HCT116 (cell line): ENCODE measurements around the gene AMOTL1. TPM values are rescaled to one million over a fixed set of nuclear protein-coding genes. Genes with fewer than 3 reads are reported as not detected.

Experiments
- ATAC-seq: fragments of 200-7000 bp; cut with Tn5 transposase; 2 replicates; pipeline ENCODE4 v1.9.1; 2020; ENCODE audit warnings: mild to moderate bottlenecking, moderate library complexity
- BruUV-seq: library from RNA; stranded (reverse); fragments of 400-500 nt; replicated peaks from 2 replicates; lab custom pipeline; 2021; lab: Mats Ljungman, UMichigan
- CTCF ChIA-PET: fragments of 300-600 bp; sonication (Branson Sonifier 250); formaldehyde crosslinking; loops from one replicate; lab custom pipeline; 2021; ENCODE audit warnings: antibody characterized with exemption; lab: Charles Lee
- POLR2A ChIA-PET: fragments of 300-600, 350-600 bp; sonication (Branson Sonifier 250); formaldehyde crosslinking; loops from one replicate; lab custom pipeline; 2021; ENCODE audit warnings: antibody characterized with exemption; lab: Charles Lee
- RAD21 ChIA-PET, 2 experiments: fragments of 300-600 bp; sonication (Branson Sonifier 250); formaldehyde crosslinking; loops; one replicate each; lab custom pipeline; 2023; ENCODE audit warnings: low total read pairs in 2 of 2; ENCODE audit not compliant: uncharacterized antibody in 2 of 2, unreplicated experiment in 2 of 2, low non-redundant PET in 1 of 2; lab: Charles Lee
- DNase-seq: peaks from one replicate; pipeline ENCODE4 v3.0.0-alpha.2; 2010; ENCODE audit warnings: low read depth, low spot score
- H2AFZ ChIP-seq: fragments of 200-600 bp; shearing (Covaris generic), sonication (generic); 2 replicates; pipeline ENCODE4 v1.6.1; 2017; ENCODE audit warnings: low read depth, mixed run types, mixed read lengths, antibody characterized with exemption, low read length; ENCODE audit not compliant: poor library complexity, severe bottlenecking
- H3K27ac ChIP-seq: 2 replicates; pipeline ENCODE4 v1.5.1; 2012; ENCODE audit warnings: low read depth, low read length
- H3K27me3 ChIP-seq: fragments of 200-600 bp; sonication (generic); 2 replicates; pipeline ENCODE4 v1.6.1; 2016; ENCODE audit warnings: mixed run types, low read length, mixed read lengths; ENCODE audit not compliant: insufficient read depth
- H3K36me3 ChIP-seq, 2 experiments: fragments of 200-500 bp in 1 of 2; fragments of 200-600 bp in 1 of 2; sonication (Bioruptor generic) in 1 of 2; sonication (generic) in 1 of 2; 2 replicates each; pipeline versions ENCODE4 v1.5.1 to v1.6.1; 2014 to 2016; ENCODE audit warnings: low read length in 2 of 2, inconsistent platforms in 1 of 2, mixed read lengths in 1 of 2, mixed run types in 1 of 2; ENCODE audit not compliant: insufficient read depth in 2 of 2, control insufficient read depth in 1 of 2
- H3K4me1 ChIP-seq, 2 experiments: fragments of 200-600 bp in 1 of 2; sonication (generic) in 1 of 2; 2 replicates each; pipeline versions ENCODE4 v1.5.1 to v1.6.1; 2012 to 2017; ENCODE audit warnings: low read length in 2 of 2, inconsistent platforms in 1 of 2, mild to moderate bottlenecking in 1 of 2, mixed read lengths in 1 of 2, mixed run types in 1 of 2, moderate library complexity in 1 of 2; ENCODE audit not compliant: insufficient read depth in 2 of 2, control insufficient read depth in 1 of 2
- H3K4me2 ChIP-seq: fragments of 200-600 bp; sonication (generic); 2 replicates; pipeline ENCODE4 v1.6.1; 2017; ENCODE audit warnings: mixed run types, low read length, mixed read lengths
- H3K4me3 ChIP-seq, 2 experiments: fragments of 200-600 bp in 1 of 2; sonication (generic) in 1 of 2; replicated peaks in 1 of 2; 2 replicates each; pipeline ENCODE4 v1.5.1; 2011 to 2016; ENCODE audit warnings: low read length in 2 of 2, control low read depth in 1 of 2, low read depth in 1 of 2, mild to moderate bottlenecking in 1 of 2, mixed read lengths in 1 of 2, mixed run types in 1 of 2
- H3K79me2 ChIP-seq: fragments of 200-600 bp; sonication (generic); 2 replicates; pipeline ENCODE4 v1.6.1; 2017; ENCODE audit warnings: mild to moderate bottlenecking, mixed run types, low read length, moderate library complexity, mixed read lengths; ENCODE audit not compliant: insufficient read depth
- H3K9ac ChIP-seq: fragments of 200-600 bp; sonication (generic); 2 replicates; pipeline ENCODE4 v1.6.1; 2016; ENCODE audit warnings: low read length, mixed read lengths
- H3K9me2 ChIP-seq: fragments of 200-600 bp; sonication (generic), shearing (Covaris generic); 2 replicates; pipeline ENCODE4 v1.6.1; 2017; ENCODE audit warnings: mixed run types, mild to moderate bottlenecking, moderate library complexity; ENCODE audit not compliant: insufficient read depth
- H3K9me3 ChIP-seq, 2 experiments: fragments of 200-500 bp in 1 of 2; fragments of 200-600 bp in 1 of 2; sonication (Bioruptor generic) in 1 of 2; sonication (generic) in 1 of 2; 2 replicates each; pipeline ENCODE4 v1.6.1; 2014 to 2017; ENCODE audit warnings: low read length in 2 of 2, mixed read lengths in 2 of 2, inconsistent platforms in 1 of 2, low read depth in 1 of 2, mild to moderate bottlenecking in 1 of 2, mixed run types in 1 of 2, moderate library complexity in 1 of 2; ENCODE audit not compliant: control insufficient read depth in 1 of 2, insufficient read depth in 1 of 2
- H4K20me1 ChIP-seq: fragments of 200-600 bp; sonication (generic), shearing (Covaris generic); 2 replicates; pipeline ENCODE4 v1.6.1; 2017; ENCODE audit warnings: mixed run types, mild to moderate bottlenecking, moderate library complexity; ENCODE audit not compliant: insufficient read depth
- CBX3 ChIP-seq: IDR thresholded peaks from 2 replicates; pipeline ENCODE4 v1.6.1; 2012; ENCODE audit warnings: low read depth
- CEBPB ChIP-seq: IDR thresholded peaks from 2 replicates; pipeline ENCODE4 v1.6.1; 2012; ENCODE audit warnings: low read depth
- JUND ChIP-seq: IDR thresholded peaks from 2 replicates; pipeline ENCODE4 v1.6.1; 2012
- POLR2A ChIP-seq: IDR thresholded peaks from 2 replicates; pipeline ENCODE4 v1.7.0; 2011; ENCODE audit warnings: borderline replicate concordance; ENCODE audit not compliant: insufficient read depth, insufficient read length; ENCODE audit errors: extremely low read depth
- RAD21 ChIP-seq: IDR thresholded peaks from 2 replicates; pipeline ENCODE4 v1.6.1; 2012; ENCODE audit warnings: low read depth, mild to moderate bottlenecking
- SIN3A ChIP-seq: IDR thresholded peaks from 2 replicates; pipeline ENCODE4 v1.6.1; 2012; ENCODE audit warnings: low read depth
- ZFX ChIP-seq: fragments of 450-650 bp; IDR thresholded peaks from 2 replicates; pipeline ENCODE4 v1.6.1; 2017
- intact Hi-C: fragments of 100-400 bp; cut with micrococcal nuclease; formaldehyde crosslinking; loops from 2 replicates; pipeline ENCODE4 v1.10.0; 2022
- total RNA-seq: library from RNA; stranded (reverse); gene quantifications from one replicate; pipeline ENCODE4 v1.2.1, GENCODE V29; 2021; ENCODE audit not compliant: unreplicated experiment
- TF ChIP-seq, protein P1 (sequence below): IDR thresholded peaks from 2 replicates; pipeline ENCODE4 v1.6.1; 2012
- TF ChIP-seq, protein P2 (sequence below), 3 experiments: fragments of 200-600 bp in 1 of 3; sonication (generic) in 1 of 3; IDR thresholded peaks in 2 of 3; conservative IDR thresholded peaks in 1 of 3; 2 replicates each; pipeline ENCODE4 v1.5.1; 2012 to 2017; ENCODE audit warnings: low read depth in 2 of 3, low read length in 2 of 3, antibody characterized with exemption in 1 of 3, borderline replicate concordance in 1 of 3, control low read depth in 1 of 3, mild to moderate bottlenecking in 1 of 3, mixed read lengths in 1 of 3, mixed run types in 1 of 3, moderate library complexity in 1 of 3; ENCODE audit not compliant: insufficient read depth in 1 of 3
- TF ChIP-seq, protein P3 (sequence below): IDR thresholded peaks from 2 replicates; pipeline ENCODE4 v1.6.1; 2011; ENCODE audit warnings: mild to moderate bottlenecking, low read length, moderate library complexity; ENCODE audit not compliant: insufficient replicate concordance; ENCODE audit errors: extremely low read depth
- TF ChIP-seq, protein P4 (sequence below): IDR thresholded peaks from 2 replicates; pipeline ENCODE4 v1.6.1; 2012; ENCODE audit warnings: low read depth

Gene AMOTL1
- total RNA-seq, 1 experiment from 2014 or later: 27.6 TPM

DNA sequence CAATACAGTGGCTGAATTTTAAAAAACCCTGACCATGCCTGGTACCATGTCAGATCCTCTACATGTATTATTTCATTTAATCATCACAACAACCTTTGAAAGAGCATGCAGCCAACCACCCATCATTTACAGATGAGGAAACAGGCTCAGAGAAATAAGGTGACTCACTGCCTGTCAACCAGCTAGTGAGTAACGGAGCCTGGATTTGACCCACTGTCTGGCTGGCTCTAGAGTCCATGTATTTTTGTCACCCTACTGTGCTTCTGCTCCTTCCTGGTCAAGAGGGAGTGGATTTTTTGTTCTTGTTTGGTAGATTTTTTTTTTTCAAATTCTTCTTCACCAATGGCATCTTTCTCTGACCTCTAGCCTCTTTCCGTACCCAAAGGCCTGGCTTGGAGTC, 127.8 kb downstream of the AMOTL1 start:
- no peaks in the 10 kb centered on the region for H3K79me2 ChIP-seq
- H2AFZ ChIP-seq: no peak overlapping the region
- DNase-seq (no peak), ATAC-seq (no peak)
- no peaks in the 10 kb centered on the region for H3K36me3 ChIP-seq
- TF ChIP-seq, protein P1, sequence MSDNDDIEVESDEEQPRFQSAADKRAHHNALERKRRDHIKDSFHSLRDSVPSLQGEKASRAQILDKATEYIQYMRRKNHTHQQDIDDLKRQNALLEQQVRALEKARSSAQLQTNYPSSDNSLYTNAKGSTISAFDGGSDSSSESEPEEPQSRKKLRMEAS: no peak
- TF ChIP-seq ZFX (no peak), POLR2A (no peak), CEBPB (no peak)
- TF ChIP-seq, protein P2, sequence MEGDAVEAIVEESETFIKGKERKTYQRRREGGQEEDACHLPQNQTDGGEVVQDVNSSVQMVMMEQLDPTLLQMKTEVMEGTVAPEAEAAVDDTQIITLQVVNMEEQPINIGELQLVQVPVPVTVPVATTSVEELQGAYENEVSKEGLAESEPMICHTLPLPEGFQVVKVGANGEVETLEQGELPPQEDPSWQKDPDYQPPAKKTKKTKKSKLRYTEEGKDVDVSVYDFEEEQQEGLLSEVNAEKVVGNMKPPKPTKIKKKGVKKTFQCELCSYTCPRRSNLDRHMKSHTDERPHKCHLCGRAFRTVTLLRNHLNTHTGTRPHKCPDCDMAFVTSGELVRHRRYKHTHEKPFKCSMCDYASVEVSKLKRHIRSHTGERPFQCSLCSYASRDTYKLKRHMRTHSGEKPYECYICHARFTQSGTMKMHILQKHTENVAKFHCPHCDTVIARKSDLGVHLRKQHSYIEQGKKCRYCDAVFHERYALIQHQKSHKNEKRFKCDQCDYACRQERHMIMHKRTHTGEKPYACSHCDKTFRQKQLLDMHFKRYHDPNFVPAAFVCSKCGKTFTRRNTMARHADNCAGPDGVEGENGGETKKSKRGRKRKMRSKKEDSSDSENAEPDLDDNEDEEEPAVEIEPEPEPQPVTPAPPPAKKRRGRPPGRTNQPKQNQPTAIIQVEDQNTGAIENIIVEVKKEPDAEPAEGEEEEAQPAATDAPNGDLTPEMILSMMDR (IDR thresholded peaks at IDR 0.05 in 2 of 3, conservative IDR thresholded peaks at IDR 0.05 in 1 of 3; ENCODE audit: borderline replicate concordance in 1 of 3, insufficient read depth in 1 of 3, low read depth in 2 of 3, low read length in 2 of 3): no peak
- H3K4me3 ChIP-seq: no peak overlapping the region
- ChIA-PET POLR2A (no interaction called here), RAD21 (no interaction called here), CTCF (interaction anchor here (1.3 kb wide), 1 partner anchor 273 kb away, joined by 5 read pairs; no protein-coding TSS in a partner anchor)
- no peak overlapping the region for H3K27ac ChIP-seq
- H3K9me2 ChIP-seq: no peaks in the 10 kb centered on the region
- H3K4me2 ChIP-seq: no peak overlapping the region
- BruUV-seq: no TSS peak
- no peak overlapping the region for H3K9ac ChIP-seq
- intact Hi-C loops: loop anchor here (2.0 kb wide), 1 partner anchor 377 kb away; no protein-coding TSS in a partner anchor
- H4K20me1 ChIP-seq: no peaks in the 10 kb centered on the region
- no peaks in the 10 kb centered on the region for H3K27me3 ChIP-seq
- no peaks in the 10 kb centered on the region for H3K4me1 ChIP-seq
- H3K9me3 ChIP-seq: no peaks in the 10 kb centered on the region

DNA sequence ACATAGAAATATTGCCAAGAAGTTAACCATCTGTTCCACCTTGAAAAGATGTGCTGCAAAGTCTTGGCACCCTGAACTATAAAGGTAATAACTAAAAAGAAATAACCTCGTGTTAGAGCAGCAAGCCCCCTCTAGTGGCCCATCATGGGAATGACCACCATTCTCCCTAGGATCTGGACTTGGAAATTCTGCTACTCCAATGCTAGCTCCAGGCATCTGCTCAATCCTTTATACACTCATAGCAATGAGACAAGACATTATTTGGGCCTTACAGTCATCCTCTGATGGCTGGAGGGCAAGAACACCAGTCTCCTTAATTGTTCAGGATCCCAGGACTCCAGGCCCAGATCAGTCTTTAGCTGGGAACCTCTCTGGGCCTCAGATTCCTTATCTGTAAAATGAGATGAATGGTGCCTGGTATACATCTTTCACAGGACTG, 129.2 kb downstream of the AMOTL1 start:
- ATAC-seq (peak; percentile 91), DNase-seq (peak; percentile 47)
- ChIA-PET RAD21 (interaction anchor here in 1 of 2 experiments (1.2 kb wide), 1 partner anchor 274 kb away, joined by 9 read pairs; no protein-coding TSS in a partner anchor), POLR2A (interaction anchor here (1.2 kb wide), 1 partner anchor 275 kb away, joined by 3 read pairs; no protein-coding TSS in a partner anchor), CTCF (interaction anchor here (0.6 to 1.2 kb wide), 13 partner anchors 19 to 1529 kb away, joined by 3 to 13 read pairs (median 3); partner anchors contain the start of genes CWC15 and KDM4D)
- Histone ChIP-seq H3K9me3 (no peaks in the 10 kb centered on the region), H3K27ac (no peak overlapping the region), H3K27me3 (no peaks in the 10 kb centered on the region), H4K20me1 (no peaks in the 10 kb centered on the region), H3K9ac (no peak overlapping the region), H3K9me2 (no peaks in the 10 kb centered on the region), H3K4me2 (no peak overlapping the region), H3K79me2 (no peaks in the 10 kb centered on the region), H3K4me1 (no peaks in the 10 kb centered on the region), H2AFZ (peak overlapping the region; percentile 65), H3K4me3 (no peak overlapping the region), H3K36me3 (no peaks in the 10 kb centered on the region)
- no TSS peak for BruUV-seq
- intact Hi-C loops: loop anchor here (1.0 to 2.0 kb wide), 3 partner anchors 111 to 379 kb away; no protein-coding TSS in a partner anchor
- TF ChIP-seq ZFX (no peak), RAD21 (peak; percentile 90), CBX3 (no peak), SIN3A (no peak), CEBPB (no peak), JUND (no peak)
- TF ChIP-seq, protein P3, sequence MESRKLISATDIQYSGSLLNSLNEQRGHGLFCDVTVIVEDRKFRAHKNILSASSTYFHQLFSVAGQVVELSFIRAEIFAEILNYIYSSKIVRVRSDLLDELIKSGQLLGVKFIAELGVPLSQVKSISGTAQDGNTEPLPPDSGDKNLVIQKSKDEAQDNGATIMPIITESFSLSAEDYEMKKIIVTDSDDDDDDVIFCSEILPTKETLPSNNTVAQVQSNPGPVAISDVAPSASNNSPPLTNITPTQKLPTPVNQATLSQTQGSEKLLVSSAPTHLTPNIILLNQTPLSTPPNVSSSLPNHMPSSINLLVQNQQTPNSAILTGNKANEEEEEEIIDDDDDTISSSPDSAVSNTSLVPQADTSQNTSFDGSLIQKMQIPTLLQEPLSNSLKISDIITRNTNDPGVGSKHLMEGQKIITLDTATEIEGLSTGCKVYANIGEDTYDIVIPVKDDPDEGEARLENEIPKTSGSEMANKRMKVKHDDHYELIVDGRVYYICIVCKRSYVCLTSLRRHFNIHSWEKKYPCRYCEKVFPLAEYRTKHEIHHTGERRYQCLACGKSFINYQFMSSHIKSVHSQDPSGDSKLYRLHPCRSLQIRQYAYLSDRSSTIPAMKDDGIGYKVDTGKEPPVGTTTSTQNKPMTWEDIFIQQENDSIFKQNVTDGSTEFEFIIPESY: no peak
- TF ChIP-seq, protein P4, sequence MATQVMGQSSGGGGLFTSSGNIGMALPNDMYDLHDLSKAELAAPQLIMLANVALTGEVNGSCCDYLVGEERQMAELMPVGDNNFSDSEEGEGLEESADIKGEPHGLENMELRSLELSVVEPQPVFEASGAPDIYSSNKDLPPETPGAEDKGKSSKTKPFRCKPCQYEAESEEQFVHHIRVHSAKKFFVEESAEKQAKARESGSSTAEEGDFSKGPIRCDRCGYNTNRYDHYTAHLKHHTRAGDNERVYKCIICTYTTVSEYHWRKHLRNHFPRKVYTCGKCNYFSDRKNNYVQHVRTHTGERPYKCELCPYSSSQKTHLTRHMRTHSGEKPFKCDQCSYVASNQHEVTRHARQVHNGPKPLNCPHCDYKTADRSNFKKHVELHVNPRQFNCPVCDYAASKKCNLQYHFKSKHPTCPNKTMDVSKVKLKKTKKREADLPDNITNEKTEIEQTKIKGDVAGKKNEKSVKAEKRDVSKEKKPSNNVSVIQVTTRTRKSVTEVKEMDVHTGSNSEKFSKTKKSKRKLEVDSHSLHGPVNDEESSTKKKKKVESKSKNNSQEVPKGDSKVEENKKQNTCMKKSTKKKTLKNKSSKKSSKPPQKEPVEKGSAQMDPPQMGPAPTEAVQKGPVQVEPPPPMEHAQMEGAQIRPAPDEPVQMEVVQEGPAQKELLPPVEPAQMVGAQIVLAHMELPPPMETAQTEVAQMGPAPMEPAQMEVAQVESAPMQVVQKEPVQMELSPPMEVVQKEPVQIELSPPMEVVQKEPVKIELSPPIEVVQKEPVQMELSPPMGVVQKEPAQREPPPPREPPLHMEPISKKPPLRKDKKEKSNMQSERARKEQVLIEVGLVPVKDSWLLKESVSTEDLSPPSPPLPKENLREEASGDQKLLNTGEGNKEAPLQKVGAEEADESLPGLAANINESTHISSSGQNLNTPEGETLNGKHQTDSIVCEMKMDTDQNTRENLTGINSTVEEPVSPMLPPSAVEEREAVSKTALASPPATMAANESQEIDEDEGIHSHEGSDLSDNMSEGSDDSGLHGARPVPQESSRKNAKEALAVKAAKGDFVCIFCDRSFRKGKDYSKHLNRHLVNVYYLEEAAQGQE: no peak
